IMR-90 (cell line): ENCODE results near the gene TK1. TPM values are rescaled to one million over a fixed set of nuclear protein-coding genes. Genes with fewer than 3 reads are reported as not detected.
A peak's percentile ranks its signal among the peaks of the same experiment; 100 is the strongest.

ENCODE experiments used
- ATAC-seq: fragments of 200-7000 bp; cut with Tn5 transposase; 2 replicates; pipeline ENCODE4 v1.9.1; 2020; ENCODE audit warnings: low read depth, mild to moderate bottlenecking, moderate library complexity
- BruUV-seq: library from RNA; stranded (reverse); fragments of 400-500 nt; replicated peaks from 2 replicates; lab custom pipeline; 2021; lab: Mats Ljungman, UMichigan
- CTCF ChIA-PET: fragments of 300-600 bp; formaldehyde crosslinking; extraction: SDS; loops from one replicate; lab custom pipeline; 2021; ENCODE audit warnings: antibody characterized with exemption; lab: Yijun Ruan, JAX
- POLR2A ChIA-PET: fragments of 300-600 bp; sonication (Branson Sonifier 250); formaldehyde crosslinking; loops from one replicate; lab custom pipeline; 2022; ENCODE audit warnings: antibody characterized with exemption; ENCODE audit not compliant: unreplicated experiment; lab: Charles Lee
- DNase-seq: peaks from one replicate; pipeline ENCODE4 v3.0.0; 2013
- H2AFZ ChIP-seq: replicated peaks from 2 replicates; pipeline ENCODE3; 2013; ENCODE audit warnings: low read length, mild to moderate bottlenecking; ENCODE audit not compliant: poor library complexity
- H2AK5ac ChIP-seq: 2 replicates; pipeline ENCODE4 v1.6.1; 2013; ENCODE audit warnings: low read depth, low read length, inconsistent platforms
- H2AK9ac ChIP-seq: replicated peaks from 2 replicates; pipeline ENCODE3; 2013; ENCODE audit warnings: mild to moderate bottlenecking, low read depth, low read length, moderate library complexity; ENCODE audit not compliant: poor library complexity
- H2BK120ac ChIP-seq: 2 replicates; pipeline ENCODE4 v1.6.1; 2013; ENCODE audit warnings: low read depth, low read length, inconsistent platforms
- H2BK15ac ChIP-seq: 3 replicates; pipeline ENCODE4 v1.6.1; 2013; ENCODE audit warnings: low read depth, low read length, inconsistent platforms
- H2BK20ac ChIP-seq: 2 replicates; pipeline ENCODE4 v1.6.1; 2013; ENCODE audit warnings: low read depth, mild to moderate bottlenecking, inconsistent platforms, low read length, moderate library complexity
- H2BK5ac ChIP-seq: 2 replicates; pipeline ENCODE4 v1.6.1; 2013; ENCODE audit warnings: mild to moderate bottlenecking, low read depth, low read length, inconsistent platforms; ENCODE audit not compliant: poor library complexity, severe bottlenecking
- H3K14ac ChIP-seq: replicated peaks from 2 replicates; pipeline ENCODE4 v1.6.1; 2013; ENCODE audit warnings: low read depth, low read length, inconsistent platforms
- H3K18ac ChIP-seq: 2 replicates; pipeline ENCODE4 v1.6.1; 2013; ENCODE audit warnings: low read depth, low read length, control low read depth
- H3K23ac ChIP-seq: 2 replicates; pipeline ENCODE4 v1.6.1; 2013; ENCODE audit warnings: low read depth, low read length, inconsistent platforms
- H3K27ac ChIP-seq: 2 replicates; pipeline ENCODE4 v1.5.1; 2013; ENCODE audit warnings: mild to moderate bottlenecking, control low read depth, low read length; ENCODE audit not compliant: insufficient read depth
- H3K27me3 ChIP-seq: 2 replicates; pipeline ENCODE4 v1.6.1; 2013; ENCODE audit warnings: low read length; ENCODE audit not compliant: control insufficient read depth, insufficient read depth
- H3K36me3 ChIP-seq: 2 replicates; pipeline ENCODE4 v1.6.1; 2013; ENCODE audit warnings: low read length, mixed read lengths; ENCODE audit not compliant: control insufficient read depth, insufficient read depth
- H3K4ac ChIP-seq: 2 replicates; pipeline ENCODE4 v1.6.1; 2013; ENCODE audit warnings: low read depth, low read length, inconsistent platforms
- H3K4me1 ChIP-seq: 2 replicates; pipeline ENCODE4 v1.6.1; 2013; ENCODE audit warnings: low read length, mixed read lengths; ENCODE audit not compliant: control insufficient read depth, insufficient read depth
- H3K4me2 ChIP-seq: 2 replicates; pipeline ENCODE4 v1.6.1; 2013; ENCODE audit warnings: low read depth, mild to moderate bottlenecking, control low read depth, low read length, moderate library complexity
- H3K4me3 ChIP-seq: 2 replicates; pipeline ENCODE4 v1.5.1; 2013; ENCODE audit warnings: low read depth, mild to moderate bottlenecking, control low read depth, low read length, moderate library complexity; ENCODE audit not compliant: insufficient read depth
- H3K56ac ChIP-seq: 2 replicates; pipeline ENCODE4 v1.6.1; 2013; ENCODE audit warnings: low read length, inconsistent platforms; ENCODE audit not compliant: insufficient read depth; ENCODE audit errors: extremely low read depth
- H3K79me1 ChIP-seq, 2 experiments: 2 replicates each; pipeline ENCODE4 v1.6.1; 2013; ENCODE audit warnings: low read length in 2 of 2, inconsistent platforms in 1 of 2, low read depth in 1 of 2
- H3K9ac ChIP-seq: 2 replicates; pipeline ENCODE4 v1.6.1; 2013; ENCODE audit warnings: low read depth, low read length, control low read depth
- H3K9me1 ChIP-seq: 2 replicates; pipeline ENCODE4 v1.6.1; 2013; ENCODE audit warnings: low read length, inconsistent platforms; ENCODE audit not compliant: insufficient read depth
- H3K9me3 ChIP-seq: 2 replicates; pipeline ENCODE4 v1.6.1; 2013; ENCODE audit warnings: low read length; ENCODE audit not compliant: control insufficient read depth, insufficient read depth
- H4K20me1 ChIP-seq: 2 replicates; pipeline ENCODE4 v1.6.1; 2013; ENCODE audit warnings: low read length, inconsistent platforms; ENCODE audit not compliant: insufficient read depth
- H4K5ac ChIP-seq: 2 replicates; pipeline ENCODE4 v1.6.1; 2013; ENCODE audit warnings: mild to moderate bottlenecking, low read depth, low read length, control low read depth
- H4K8ac ChIP-seq, 2 experiments: 2 replicates each; pipeline ENCODE4 v1.6.1; 2013; ENCODE audit warnings: low read depth in 2 of 2, low read length in 2 of 2, control low read depth in 1 of 2, inconsistent platforms in 1 of 2
- H4K91ac ChIP-seq: 2 replicates; pipeline ENCODE4 v1.6.1; 2013; ENCODE audit warnings: low read depth, low read length, inconsistent platforms; ENCODE audit not compliant: insufficient read depth
- CTCF ChIP-seq: conservative IDR thresholded peaks from 2 replicates; pipeline ENCODE4 v1.5.1; 2012; ENCODE audit warnings: mild to moderate bottlenecking, low read depth, low read length, improper control_type of control experiment
- FOS ChIP-seq: fragments of 150-350 bp; IDR thresholded peaks from 2 replicates; pipeline ENCODE4 v1.6.1; 2016; ENCODE audit warnings: low read depth, low read length
- POLR2A ChIP-seq: IDR thresholded peaks from 2 replicates; pipeline ENCODE4 v1.6.1; 2012; ENCODE audit warnings: mild to moderate bottlenecking, low read depth, low read length
- RAD21 ChIP-seq: IDR thresholded peaks from 2 replicates; pipeline ENCODE4 v1.6.1; 2012; ENCODE audit warnings: low read length, improper control_type of control experiment
- RCOR1 ChIP-seq: IDR thresholded peaks from 2 replicates; pipeline ENCODE4 v1.6.1; 2012; ENCODE audit warnings: mild to moderate bottlenecking, low read length, improper control_type of control experiment; ENCODE audit not compliant: insufficient replicate concordance
- RFX5 ChIP-seq: IDR thresholded peaks from 2 replicates; pipeline ENCODE4 v1.8.0; 2012; ENCODE audit warnings: low read depth, mild to moderate bottlenecking, low read length, moderate library complexity
- SMC3 ChIP-seq: fragments of 150-350 bp; IDR thresholded peaks from 2 replicates; pipeline ENCODE4 v1.6.1; 2016; ENCODE audit warnings: low read depth, mild to moderate bottlenecking, antibody characterized with exemption, low read length, moderate library complexity
- WGBS, 2 experiments: methylation state at CpG; one replicate each; pipeline versions ENCODE4 v1.1.5 to v1.1.7; 2013; ENCODE audit warnings: missing lambda C conversion rate in 2 of 2; ENCODE audit not compliant: insufficient read length in 1 of 2; ENCODE audit errors: extremely low coverage in 2 of 2; 5-methylcytosine and 5-hydroxymethylcytosine counted together
- dilution Hi-C: fragments of 300-500 bp; cut with HindIII; formaldehyde crosslinking; loops from one replicate; pipeline ENCODE4 v1.14.3; 2018; ENCODE audit warnings: low sequenced_read_pairs; ENCODE audit not compliant: unreplicated experiment
- in situ Hi-C: fragments of 300-500 bp; cut with MboI; formaldehyde crosslinking; loops from 3 replicates; pipeline ENCODE4 v1.14.3; 2019; ENCODE audit warnings: low sequenced_read_pairs, inconsistent platforms, mixed read lengths
- intact Hi-C: fragments of 100-400 bp; cut with micrococcal nuclease; formaldehyde crosslinking; loops from 2 replicates; pipeline ENCODE4 v1.10.0; 2022
- polyA plus RNA-seq, 3 experiments: library from polyadenylated mRNA; depleted of rRNA; stranded (reverse); fragments of >200 nt; gene quantifications; 2 replicates each; pipeline ENCODE4 v1.2.3, GENCODE V29; 2012; ENCODE audit warnings: low replicate concordance in 1 of 3
- total RNA-seq: library from RNA; depleted of rRNA; stranded (reverse); fragments of >200 nt; gene quantifications from 2 replicates; pipeline ENCODE4 v1.2.3, GENCODE V29; 2012
- TF ChIP-seq, protein P1 (sequence below): fragments of 150-350 bp; IDR thresholded peaks from 2 replicates; pipeline ENCODE4 v1.6.1; 2017; ENCODE audit warnings: mild to moderate bottlenecking, antibody characterized with exemption, low read length, low read depth
- TF ChIP-seq, protein P2 (sequence below): fragments of 150-350 bp; IDR thresholded peaks from 2 replicates; pipeline ENCODE4 v1.6.1; 2016; ENCODE audit warnings: low read depth, mild to moderate bottlenecking, low read length, moderate library complexity, borderline replicate concordance

Gene TK1
- total and polyA plus RNA-seq, 2 of the 4 experiments (the other 2 are of a cell fraction): 150 to 219 TPM

DNA sequence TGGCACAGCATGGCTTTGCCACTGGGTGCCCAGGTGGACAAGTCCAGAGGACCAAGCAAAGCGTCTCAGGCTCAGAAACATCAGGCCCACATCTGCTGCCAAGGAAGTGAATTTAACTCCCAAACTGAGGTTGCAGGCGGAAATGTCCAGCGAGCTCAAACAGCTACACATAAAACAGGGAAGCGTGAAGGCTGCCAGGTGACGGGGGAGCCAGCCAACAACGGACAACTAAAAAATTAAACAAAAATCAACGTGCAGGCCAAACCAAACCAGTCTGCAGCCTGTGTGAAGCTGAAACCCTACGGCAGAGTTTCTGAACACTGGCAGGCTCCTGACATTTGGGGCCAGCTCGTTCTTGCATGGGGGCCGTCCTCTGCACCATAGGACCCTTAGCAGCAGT lies 2.5 kb downstream of the TK1 start:
- 0 out of 2 replicates have a peak, but pooled peaks cover 6% of the 10 kb centered on the region for H4K20me1 ChIP-seq
- peak overlapping the region; percentile 78 for H2AFZ ChIP-seq
- 53% methylated on average over 3 of the region's 10 CpGs; no CpG with 5 or more reads in 1 of the 2 experiments for WGBS, 2 experiments
- H3K27ac ChIP-seq: no peak overlapping the region
- in situ Hi-C loops (no loop called here), dilution Hi-C loops (no loop called here), intact Hi-C loops (no loop called here)
- CTCF ChIA-PET: no interaction called here
- no TSS peak for BruUV-seq
- no peak overlapping the region for H3K4ac ChIP-seq
- H3K27me3 ChIP-seq: no peaks in the 10 kb centered on the region
- no peak overlapping the region for H3K4me3 ChIP-seq
- no peak overlapping the region for H2BK15ac ChIP-seq
- H3K14ac ChIP-seq: 0 out of 2 replicates have a peak overlapping the region, but pooled peaks have one; percentile 23
- H3K4me2 ChIP-seq: no peak overlapping the region
- H2AK5ac ChIP-seq: no peak overlapping the region
- H4K5ac ChIP-seq: no peak overlapping the region; the same call in 1 of the 2 replicates
- H3K79me1 ChIP-seq: peaks cover 24 to 69% of the 10 kb centered on the region in 2 experiments
- TF ChIP-seq, protein P1, sequence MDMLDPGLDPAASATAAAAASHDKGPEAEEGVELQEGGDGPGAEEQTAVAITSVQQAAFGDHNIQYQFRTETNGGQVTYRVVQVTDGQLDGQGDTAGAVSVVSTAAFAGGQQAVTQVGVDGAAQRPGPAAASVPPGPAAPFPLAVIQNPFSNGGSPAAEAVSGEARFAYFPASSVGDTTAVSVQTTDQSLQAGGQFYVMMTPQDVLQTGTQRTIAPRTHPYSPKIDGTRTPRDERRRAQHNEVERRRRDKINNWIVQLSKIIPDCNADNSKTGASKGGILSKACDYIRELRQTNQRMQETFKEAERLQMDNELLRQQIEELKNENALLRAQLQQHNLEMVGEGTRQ: no peak
- TF ChIP-seq CTCF: no peak
- TF ChIP-seq SMC3: no peak
- TF ChIP-seq, protein P2, sequence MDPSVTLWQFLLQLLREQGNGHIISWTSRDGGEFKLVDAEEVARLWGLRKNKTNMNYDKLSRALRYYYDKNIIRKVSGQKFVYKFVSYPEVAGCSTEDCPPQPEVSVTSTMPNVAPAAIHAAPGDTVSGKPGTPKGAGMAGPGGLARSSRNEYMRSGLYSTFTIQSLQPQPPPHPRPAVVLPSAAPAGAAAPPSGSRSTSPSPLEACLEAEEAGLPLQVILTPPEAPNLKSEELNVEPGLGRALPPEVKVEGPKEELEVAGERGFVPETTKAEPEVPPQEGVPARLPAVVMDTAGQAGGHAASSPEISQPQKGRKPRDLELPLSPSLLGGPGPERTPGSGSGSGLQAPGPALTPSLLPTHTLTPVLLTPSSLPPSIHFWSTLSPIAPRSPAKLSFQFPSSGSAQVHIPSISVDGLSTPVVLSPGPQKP: no peak
- no peak for TF ChIP-seq RFX5
- no peak for TF ChIP-seq FOS
- TF ChIP-seq RAD21: no peak
- TF ChIP-seq RCOR1: no peak
- TF ChIP-seq POLR2A: no peak
- H2BK20ac ChIP-seq: no peak overlapping the region
- peaks cover 17% of the 10 kb centered on the region; the same call in 1 of the 2 replicates for H3K9me1 ChIP-seq
- ATAC-seq: no peak
- H3K9ac ChIP-seq: no peak overlapping the region
- POLR2A ChIA-PET: no interaction called here
- H3K36me3 ChIP-seq: no peaks in the 10 kb centered on the region; the same call in 1 of the 2 replicates
- no peak overlapping the region for H4K91ac ChIP-seq
- H3K18ac ChIP-seq: no peak overlapping the region
- no peak overlapping the region for H3K56ac ChIP-seq
- no peak overlapping the region for H3K23ac ChIP-seq
- H3K4me1 ChIP-seq: peaks cover 14% of the 10 kb centered on the region
- no peak for DNase-seq
- H2BK5ac ChIP-seq: no peak overlapping the region
- H2BK120ac ChIP-seq: no peak overlapping the region
- H4K8ac ChIP-seq: peak overlapping the region in 1 of 2 experiments; percentile 27; a peak in 1 of 4 replicates
- H2AK9ac ChIP-seq: peak overlapping the region; percentile 20
- no peaks in the 10 kb centered on the region for H3K9me3 ChIP-seq
